Right lobe of liver (tissue), 4 donors: ENCODE data around the gene TARBP1.

Experiments used
- CTCF ChIP-seq, 4 donors: fragments of 200-600 bp in 3 of 4; fragments of 450-650 bp in 1 of 4; IDR thresholded peaks; one replicate each; pipeline versions ENCODE4 v1.5.1 to v1.8.0; 2016 to 2022; ENCODE audit warnings: antibody characterized with exemption in 4 of 4, mild to moderate bottlenecking in 2 of 4
- POLR2A ChIP-seq: fragments of 450-650 bp; IDR thresholded peaks from one replicate; pipeline ENCODE4 v1.6.1; 2017; ENCODE audit warnings: antibody characterized with exemption, mild to moderate bottlenecking
- donor health status: DM: no; HTN: no; CAD: no.
- donor health status: DM: no; HTN: no; CAD: no.
- donor health status: DM: no; HTN: yes; CAD: no.

GRCh38 chr1:234519506-234519905 is 40.5 kb upstream of the TARBP1 start:
- no peak for TF ChIP-seq CTCF (IDR thresholded peaks at IDR 0.05)
- no peak for TF ChIP-seq POLR2A
